Liver (tissue), 9 donors: ENCODE data around the gene STEEP1. TPM values are rescaled to one million over a fixed set of nuclear protein-coding genes. Genes with fewer than 3 reads are reported as not detected.

Source experiments
- DNase-seq: peaks from one replicate; pipeline ENCODE4 v3.0.0-alpha.2; 2017; ENCODE audit warnings: low spot score
- H3K27ac ChIP-seq, 2 donors: one replicate each; pipeline ENCODE4 v1.7.0; 2013; ENCODE audit warnings: inconsistent platforms in 2 of 2, low read length in 2 of 2, control low read depth in 1 of 2, low read depth in 1 of 2, mild to moderate bottlenecking in 1 of 2
- H3K27me3 ChIP-seq, 4 donors: one replicate each; pipeline versions ENCODE4 v1.6.1 to v1.7.0; 2013; ENCODE audit warnings: low read length in 3 of 4, inconsistent platforms in 1 of 4, mild to moderate bottlenecking in 1 of 4, moderate library complexity in 1 of 4; ENCODE audit not compliant: control insufficient read depth in 4 of 4, insufficient read depth in 4 of 4
- H3K36me3 ChIP-seq, 4 donors: one replicate each; pipeline versions ENCODE4 v1.6.1 to v1.7.0; 2013; ENCODE audit warnings: low read length in 3 of 4, mild to moderate bottlenecking in 3 of 4, low read depth in 1 of 4, moderate library complexity in 1 of 4; ENCODE audit not compliant: control insufficient read depth in 4 of 4, insufficient read depth in 3 of 4
- H3K4me1 ChIP-seq, 4 donors: one replicate each; pipeline versions ENCODE4 v1.6.1 to v1.7.0; 2013; ENCODE audit warnings: low read length in 3 of 4, mild to moderate bottlenecking in 3 of 4, moderate library complexity in 1 of 4; ENCODE audit not compliant: control insufficient read depth in 4 of 4, insufficient read depth in 4 of 4
- H3K4me3 ChIP-seq, 3 donors: one replicate each; pipeline versions ENCODE4 v1.6.1 to v1.7.0; 2013; ENCODE audit warnings: low read length in 3 of 3, control low read depth in 1 of 3, low read depth in 1 of 3, mild to moderate bottlenecking in 1 of 3
- H3K9ac ChIP-seq, 2 donors: one replicate each; pipeline ENCODE4 v1.7.0; 2013; ENCODE audit warnings: low read length in 2 of 2, mild to moderate bottlenecking in 2 of 2, moderate library complexity in 2 of 2, control low read depth in 1 of 2, low read depth in 1 of 2
- H3K9me3 ChIP-seq, 4 donors: one replicate each; pipeline versions ENCODE4 v1.6.1 to v1.7.0; 2013; ENCODE audit warnings: low read length in 3 of 4; ENCODE audit not compliant: control insufficient read depth in 4 of 4
- ATF3 ChIP-seq: IDR thresholded peaks from 2 replicates; pipeline ENCODE4 v1.6.1; 2016; ENCODE audit warnings: antibody characterized with exemption
- CTCF ChIP-seq: fragments of 150-350 bp; IDR thresholded peaks from 2 replicates; pipeline ENCODE4 v1.5.1; 2017; ENCODE audit warnings: improper control_type of control experiment, low read depth, low read length; ENCODE audit not compliant: missing input control
- EGR1 ChIP-seq, 2 donors: IDR thresholded peaks; 2 replicates each; pipeline ENCODE4 v1.6.1; 2016 to 2018; ENCODE audit warnings: antibody characterized with exemption in 2 of 2, low read depth in 2 of 2
- FOXA1 ChIP-seq: IDR thresholded peaks from 2 replicates; pipeline ENCODE4 v1.6.1; 2016; ENCODE audit warnings: antibody characterized with exemption
- FOXA2 ChIP-seq: IDR thresholded peaks from 2 replicates; pipeline ENCODE4 v1.6.1; 2016; ENCODE audit warnings: antibody characterized with exemption
- GABPA ChIP-seq, 2 donors: IDR thresholded peaks in 1 of 2; conservative IDR thresholded peaks in 1 of 2; 2 replicates each; pipeline ENCODE4 v1.6.1; 2016; ENCODE audit warnings: antibody characterized with exemption in 2 of 2, mild to moderate bottlenecking in 1 of 2, moderate library complexity in 1 of 2
- HNF4A ChIP-seq, 2 donors: conservative IDR thresholded peaks; 2 replicates each; pipeline ENCODE4 v1.6.1; 2016; ENCODE audit warnings: antibody characterized with exemption in 2 of 2, mild to moderate bottlenecking in 2 of 2
- JUND ChIP-seq, 2 donors: IDR thresholded peaks; 2 replicates each; pipeline ENCODE4 v1.6.1; 2016; ENCODE audit warnings: antibody characterized with exemption in 2 of 2
- MAX ChIP-seq: IDR thresholded peaks from 2 replicates; pipeline ENCODE4 v1.6.1; 2016; ENCODE audit warnings: antibody characterized with exemption
- NR2F2 ChIP-seq: IDR thresholded peaks from 2 replicates; pipeline ENCODE4 v1.6.1; 2016; ENCODE audit warnings: antibody characterized with exemption
- SP1 ChIP-seq: IDR thresholded peaks from 2 replicates; pipeline ENCODE4 v1.6.1; 2018; ENCODE audit warnings: antibody characterized with exemption, mild to moderate bottlenecking
- ZBTB33 ChIP-seq: IDR thresholded peaks from 2 replicates; pipeline ENCODE4 v1.6.1; 2016; ENCODE audit warnings: antibody characterized with exemption
- WGBS: extraction: QIAGEN DNeasy Blood & Tissue Kit; methylation state at CpG from one replicate; pipeline ENCODE4 v1.1.7; 2013; 5-methylcytosine and 5-hydroxymethylcytosine counted together
- polyA plus RNA-seq, 2 donors: library from polyadenylated mRNA; stranded (reverse) in 1 of 2; unstranded in 1 of 2; fragments of 200-250 nt in 1 of 2; fragments of >200 nt in 1 of 2; fragmentation: Nextera tagmentation in 1 of 2; extraction: Ambion mirVana in 1 of 2; gene quantifications; one replicate each; pipeline versions ENCODE4 v1.2.1 to v1.2.3, GENCODE V29; 2013 to 2015
- total RNA-seq, 2 donors: library from RNA; depleted of rRNA; stranded (reverse); fragments of >200 nt; gene quantifications; one replicate each; pipeline ENCODE4 v1.2.3, GENCODE V29; 2014
- donor health status: healthy.
- donor health status: healthy.
- donor health status: healthy.
- donor health status: healthy.
- donor health status: healthy.

STEEP1 gene
- total and polyA plus RNA-seq, 4 donors: 4.3 to 14.2 (median 10.2) TPM

GRCh38 chrX:119502727-119503483, 62.3 kb downstream of the STEEP1 start:
- Histone ChIP-seq H3K36me3 (no peaks in the 10 kb centered on the region), H3K27ac (peak overlapping the region; percentile 38 to 62), H3K27me3 (no peaks in the 10 kb centered on the region), H3K4me1 (peaks cover 8 to 40% (median 26%) of the 10 kb centered on the region in 4 donors), H3K9ac (no peak overlapping the region), H3K4me3 (no peak overlapping the region), H3K9me3 (no peaks in the 10 kb centered on the region)
- TF ChIP-seq CTCF: no peak
- TF ChIP-seq HNF4A (conservative IDR thresholded peaks at IDR 0.05): peak in 1 of 2 donors; percentile 16
- TF ChIP-seq ZBTB33: no peak
- no peak for TF ChIP-seq MAX
- 15% methylated on average over 11 of the region's 11 CpGs for WGBS
- no peak for DNase-seq

- H3K27ac ChIP-seq: no peak overlapping the region
- TF ChIP-seq FOXA2 (no peak), FOXA1 (no peak), HNF4A (conservative IDR thresholded peaks at IDR 0.05) (no peak), JUND (IDR thresholded peaks at IDR 0.05) (no peak), NR2F2 (no peak), SP1 (no peak), EGR1 (IDR thresholded peaks at IDR 0.05; ENCODE audit: low read depth in 2 of 2) (no peak), GABPA (IDR thresholded peaks at IDR 0.05 in 1 of 2, conservative IDR thresholded peaks at IDR 0.05 in 1 of 2) (no peak), CTCF (no peak), ATF3 (no peak)
- no peaks in the 10 kb centered on the region for H3K27me3 ChIP-seq
- no peak overlapping the region for H3K4me3 ChIP-seq
- peaks cover 8 to 40% (median 26%) of the 10 kb centered on the region in 4 donors for H3K4me1 ChIP-seq
- no peak for DNase-seq
- no peaks in the 10 kb centered on the region for H3K36me3 ChIP-seq
- no peak overlapping the region for H3K9ac ChIP-seq
- WGBS: 84% methylated on average over 7 of the region's 7 CpGs
- H3K9me3 ChIP-seq: no peaks in the 10 kb centered on the region
Observed at GRCh38 chrX:119501511-119502148, 63.6 kb downstream of the STEEP1 start.
